ENCODE measurements around the gene PDZD8.
"Not testable (repeated sequence)": the region's sequence is repeated elsewhere in the genome, so short reads cannot be mapped to it uniquely, and the experiment has no call there.

Gene PDZD8

DNA sequence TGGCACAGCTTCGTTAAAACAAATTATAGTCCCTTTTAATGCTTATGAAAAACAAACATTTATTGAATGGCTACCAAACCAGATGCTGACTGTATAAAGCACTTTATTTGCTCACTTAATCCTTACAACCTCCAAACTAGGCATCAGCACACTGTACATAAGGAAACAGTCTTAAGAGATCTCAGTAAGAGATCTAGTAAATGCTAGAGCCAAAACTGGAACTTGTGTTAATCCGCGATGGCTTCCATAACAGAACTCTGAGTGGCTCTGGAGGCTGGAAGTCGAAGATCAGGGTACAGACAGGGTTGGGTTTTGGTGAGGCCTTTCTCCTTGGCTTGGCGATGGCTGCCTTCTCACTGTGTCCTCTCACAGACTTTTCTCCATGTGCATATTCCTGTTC lies 27.0 kb downstream of the PDZD8 start:
- DNase-seq (ENCODE audit: low spot score) = no peak

DNA sequence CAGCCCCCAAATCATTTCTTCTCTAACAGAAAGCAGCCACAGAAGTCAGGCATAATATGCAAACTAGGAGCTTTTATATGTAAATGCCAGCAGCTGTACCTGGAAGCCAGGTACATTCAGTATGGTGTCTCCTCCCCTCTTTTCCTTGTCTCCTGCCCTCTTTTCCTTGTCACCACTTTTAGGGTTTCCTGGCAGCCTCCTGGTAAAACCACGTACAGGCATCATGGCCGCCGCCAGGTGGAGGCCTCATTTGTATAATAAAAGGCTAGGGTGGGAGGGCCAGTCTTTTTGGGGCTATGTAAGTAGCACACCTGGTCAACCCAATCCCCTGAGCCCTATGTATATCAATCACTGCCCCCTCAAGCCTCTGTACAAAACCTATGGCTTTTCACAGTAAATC lies 28.7 kb downstream of the PDZD8 start:
- DNase-seq (ENCODE audit: low spot score) = no peak

DNA sequence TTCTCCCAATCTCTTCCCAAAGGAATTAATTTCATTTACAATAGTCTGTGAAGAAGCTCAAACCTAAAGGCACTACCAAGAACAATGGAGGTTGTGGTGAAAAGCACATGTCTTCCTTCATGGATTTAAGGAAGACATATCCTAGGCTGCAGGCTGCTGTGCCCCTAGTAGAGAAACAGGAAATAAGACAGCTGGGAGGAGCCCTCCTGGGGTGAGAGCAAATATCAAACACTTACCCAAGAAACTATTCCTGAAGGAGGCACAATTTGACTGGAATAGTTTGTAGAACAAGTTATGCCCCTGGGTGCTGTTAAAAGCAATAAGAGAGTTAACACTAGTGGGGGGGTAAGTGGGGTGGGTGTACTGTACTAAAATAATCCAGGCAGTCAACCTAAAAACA lies 30.1 kb downstream of the PDZD8 start:
- no peak for DNase-seq (ENCODE audit: low spot score)

DNA sequence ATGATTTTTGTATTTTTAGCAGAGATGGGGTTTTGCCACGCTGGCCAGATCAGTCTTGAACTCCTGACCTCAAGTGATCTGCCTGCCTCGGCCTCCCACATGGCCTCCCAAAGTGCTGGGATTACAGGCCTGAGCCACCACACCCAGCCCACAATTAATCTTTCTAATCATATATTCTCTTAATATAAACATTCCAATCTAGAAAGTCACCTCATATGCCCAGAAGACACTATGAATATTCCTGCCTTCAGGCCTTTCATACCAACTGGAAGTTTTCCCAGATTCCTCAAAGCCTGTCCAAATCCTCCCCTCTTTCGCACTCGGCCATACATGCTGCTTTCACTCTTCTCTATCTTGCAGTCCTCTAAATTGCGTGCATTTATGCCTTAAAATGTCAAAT lies 32.6 kb downstream of the PDZD8 start:
- DNase-seq (ENCODE audit: low spot score) = no peak

DNA sequence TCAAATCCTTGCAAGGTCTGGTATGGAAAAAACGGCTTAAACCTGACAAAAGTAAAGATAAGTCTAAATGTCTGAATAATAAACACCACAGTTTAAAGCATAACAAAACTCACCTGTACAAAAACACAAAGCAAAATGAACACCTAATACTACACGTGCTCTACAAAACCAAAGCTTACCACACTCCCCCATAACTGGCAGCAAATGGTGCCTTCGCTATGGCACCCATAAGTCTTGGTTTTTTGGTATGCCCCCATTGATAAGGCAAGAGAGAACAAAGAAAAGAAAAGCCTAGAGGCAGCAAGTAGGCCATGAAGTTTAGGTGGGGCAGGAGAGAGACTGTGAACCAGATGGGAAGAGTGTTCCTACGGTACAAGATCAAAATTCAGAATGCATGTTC lies 34.2 kb downstream of the PDZD8 start:
- DNase-seq (ENCODE audit: low spot score) = no peak

DNA sequence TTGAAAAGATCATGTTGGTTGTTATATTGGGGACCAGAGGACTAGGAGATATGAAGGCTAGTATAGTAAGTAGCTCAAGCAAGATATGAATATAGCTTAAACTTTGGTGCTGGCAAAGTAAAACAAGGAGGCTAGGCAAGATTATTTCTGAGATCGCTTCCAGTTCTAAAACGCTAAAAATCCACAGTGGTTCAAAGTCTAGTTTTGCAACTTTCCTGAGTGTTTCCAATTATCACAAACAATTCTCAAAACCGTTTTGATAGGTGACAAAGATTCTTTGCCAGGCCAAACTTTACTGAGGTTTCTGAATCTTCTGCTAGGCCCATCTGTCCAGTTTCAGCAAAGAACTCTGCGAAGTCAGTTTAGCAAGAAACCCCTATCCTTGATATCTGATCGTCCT lies 35.3 kb downstream of the PDZD8 start:
- no peak for DNase-seq (ENCODE audit: low spot score)

DNA sequence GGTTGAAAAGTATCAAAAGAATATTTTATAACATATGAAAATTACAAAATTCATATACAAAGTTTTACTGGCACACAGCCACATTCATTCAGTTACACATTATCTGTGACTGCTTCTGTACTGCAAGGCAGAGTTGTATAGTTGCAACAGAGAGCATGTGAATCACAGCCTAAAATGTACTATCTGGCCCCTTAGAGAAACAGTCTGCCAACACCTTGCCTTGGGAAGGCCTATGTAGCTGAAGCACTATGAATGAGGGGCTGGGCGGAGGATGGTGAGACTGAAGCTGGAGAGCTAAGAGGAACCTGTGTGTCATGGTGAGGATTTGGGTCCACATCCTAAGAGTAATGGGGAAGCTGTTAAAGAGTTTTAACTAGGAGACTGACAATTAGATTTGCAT lies 35.7 kb downstream of the PDZD8 start:
- peak; percentile 30 for DNase-seq (ENCODE audit: low spot score)

DNA sequence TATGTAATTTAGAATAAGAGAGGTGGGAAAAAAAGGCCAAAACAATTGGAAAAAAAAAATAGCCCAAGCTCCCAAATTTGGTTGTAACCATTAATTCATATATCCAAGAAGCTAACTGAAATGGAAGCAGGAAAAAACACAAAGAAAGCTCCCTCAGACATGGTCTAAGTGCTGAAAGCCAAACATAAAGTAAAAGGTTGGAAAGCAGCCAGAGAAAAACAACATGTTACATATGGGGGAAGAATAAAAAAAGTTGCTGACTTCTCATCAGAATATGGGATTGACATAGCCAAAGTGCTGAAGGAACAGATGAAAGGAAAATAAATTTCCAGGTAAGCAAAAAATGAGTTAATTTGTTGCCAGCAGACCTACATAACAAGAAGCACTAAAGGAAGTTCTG lies 40.3 kb downstream of the PDZD8 start:
- no peak for DNase-seq (ENCODE audit: low spot score)

DNA sequence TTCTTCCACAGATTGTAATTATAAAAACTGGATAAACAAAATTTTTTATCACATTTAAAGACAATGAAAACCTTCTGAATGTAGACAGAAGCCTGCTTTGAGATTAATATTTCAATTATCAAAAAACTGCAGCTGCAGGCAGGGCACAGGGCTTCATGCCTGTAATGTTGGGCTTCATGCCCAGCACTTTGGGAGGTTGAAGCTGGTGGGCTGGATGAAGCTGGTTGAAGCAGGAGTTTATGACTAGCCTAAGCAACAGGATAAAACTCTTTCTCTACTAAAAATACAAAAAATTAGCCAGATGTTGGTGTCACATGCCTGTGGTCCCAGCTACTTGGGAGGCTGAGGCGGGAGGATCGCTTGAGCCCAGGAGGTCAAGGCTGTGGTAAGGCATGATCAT lies 41.2 kb downstream of the PDZD8 start:
- no peak for DNase-seq (ENCODE audit: low spot score)

DNA sequence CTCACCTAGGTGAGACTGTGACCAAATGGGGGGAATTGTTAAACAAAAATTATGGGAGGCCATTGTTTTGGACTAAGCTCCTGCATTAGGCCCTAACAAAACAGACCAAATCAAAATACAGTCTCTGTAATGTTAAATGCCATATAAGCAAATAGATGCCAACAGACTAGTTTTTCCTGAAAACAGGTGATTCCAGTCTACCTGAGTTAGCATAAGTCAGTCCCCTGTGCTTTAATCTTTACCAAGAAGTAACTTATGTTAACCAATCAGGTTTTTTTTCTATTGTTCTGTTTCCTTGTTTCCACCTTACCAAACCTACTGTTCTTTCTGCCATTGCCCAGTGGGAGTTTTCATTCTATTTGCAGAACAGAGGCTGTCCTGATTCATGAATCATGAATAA lies 48.0 kb downstream of the PDZD8 start:
- DNase-seq (ENCODE audit: low spot score) = no peak

DNA sequence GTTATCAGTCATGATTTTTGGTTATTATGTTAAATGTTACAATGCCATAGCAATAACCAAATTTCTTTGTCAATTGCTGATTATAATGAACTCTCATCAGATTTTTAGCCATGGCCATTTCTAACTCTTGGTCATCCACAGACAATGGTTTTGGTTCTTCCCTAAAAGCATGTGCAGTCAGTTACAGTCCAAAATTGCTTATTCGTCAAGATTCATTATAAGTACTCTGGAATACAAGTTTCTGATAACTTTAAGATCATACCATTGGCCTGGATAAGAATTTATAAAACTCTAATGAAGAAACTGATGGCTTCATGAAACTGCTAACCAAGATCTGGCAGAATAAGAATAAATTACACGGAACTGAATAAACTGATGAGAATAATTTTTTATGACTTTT lies 50.9 kb downstream of the PDZD8 start:
- no peak for DNase-seq (ENCODE audit: low spot score)

DNA sequence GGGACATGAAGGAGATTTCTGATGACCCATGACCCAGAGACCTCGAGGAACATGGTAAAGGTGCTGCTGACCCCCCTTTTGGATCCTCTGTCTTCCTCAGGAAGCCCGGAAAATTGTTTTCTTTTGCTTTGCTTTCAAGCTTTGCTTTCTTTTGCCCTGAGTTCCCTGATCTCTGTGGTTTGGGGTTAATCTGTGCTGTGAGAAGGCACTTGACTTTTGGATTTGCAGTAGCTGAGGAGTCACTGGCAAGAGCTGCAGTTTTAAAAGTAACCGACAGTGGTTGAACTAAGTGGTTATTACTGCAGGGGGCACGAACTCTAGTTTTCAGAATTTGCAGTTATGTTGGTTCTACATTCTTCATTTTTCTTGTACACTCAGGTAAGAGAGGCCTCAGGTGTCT lies 53.0 kb downstream of the PDZD8 start:
- DNase-seq (ENCODE audit: low spot score) = no peak

DNA sequence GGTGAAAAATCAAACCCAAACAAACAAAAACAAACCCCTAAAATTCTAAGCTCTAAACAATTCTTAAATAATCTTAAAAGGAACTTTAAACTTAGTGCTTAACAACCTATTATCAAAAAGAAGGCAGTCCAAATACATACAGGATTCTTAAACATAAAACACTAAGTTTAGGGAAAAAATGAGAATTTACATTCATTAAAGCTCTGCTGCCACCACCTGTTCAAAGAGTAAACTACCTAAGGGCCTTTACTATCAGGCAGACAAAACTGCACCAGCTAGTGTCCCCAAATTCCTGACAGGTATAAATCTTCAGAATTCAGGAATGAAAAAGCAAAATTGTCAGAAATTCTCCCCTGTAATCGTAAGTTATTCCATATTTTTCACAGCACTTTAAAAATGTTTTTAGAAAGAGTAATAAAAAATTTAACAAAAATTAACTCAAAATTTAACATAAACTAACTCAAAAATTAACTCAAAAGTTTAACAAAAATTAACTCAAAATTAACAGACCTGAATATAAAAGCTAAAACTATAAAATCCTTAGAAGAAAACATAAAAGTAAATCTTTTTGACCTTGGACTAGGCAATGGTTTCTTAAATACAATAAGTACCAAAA lies 55.1 kb downstream of the PDZD8 start:
- DNase-seq (ENCODE audit: low spot score) = peak; percentile 68

DNA sequence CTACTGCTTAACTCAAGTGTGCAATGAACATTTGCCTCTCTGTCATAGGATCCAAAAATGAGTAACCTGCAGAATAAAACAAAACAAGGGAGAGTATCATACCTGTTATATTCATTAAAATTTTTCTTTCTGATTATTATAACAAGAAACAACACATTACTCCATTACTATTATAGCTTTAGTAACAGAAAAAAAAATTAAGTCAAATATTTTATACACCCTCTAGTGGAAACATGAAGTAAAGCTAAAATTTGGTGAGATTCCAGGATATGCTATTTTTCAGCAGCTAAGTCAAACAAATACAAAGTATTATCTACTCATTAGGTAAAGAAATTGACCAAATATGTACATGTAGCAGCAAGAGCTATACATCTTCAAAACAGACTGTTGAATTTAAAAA lies 56.3 kb downstream of the PDZD8 start:
- DNase-seq (ENCODE audit: low spot score) = peak; percentile 25

DNA sequence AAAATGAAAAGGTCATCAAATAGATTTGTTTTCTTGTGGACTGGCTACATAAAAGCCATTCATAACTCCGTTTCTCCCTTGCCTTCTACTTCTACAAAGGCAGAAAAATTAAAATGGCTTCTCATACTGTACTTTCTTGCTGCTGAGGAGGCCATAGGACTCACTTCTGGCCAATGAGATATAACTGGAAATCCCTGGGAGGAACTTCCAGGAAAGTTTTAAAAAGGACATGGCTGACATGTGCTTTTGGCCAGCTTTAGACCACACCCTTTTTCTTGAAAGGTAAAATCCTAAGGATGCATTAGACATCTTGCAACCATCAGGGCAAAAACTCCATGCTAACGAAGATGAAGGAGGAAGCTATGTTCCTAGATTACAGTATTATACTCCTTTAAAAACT lies 58.5 kb downstream of the PDZD8 start:
- no peak for DNase-seq (ENCODE audit: low spot score)

DNA sequence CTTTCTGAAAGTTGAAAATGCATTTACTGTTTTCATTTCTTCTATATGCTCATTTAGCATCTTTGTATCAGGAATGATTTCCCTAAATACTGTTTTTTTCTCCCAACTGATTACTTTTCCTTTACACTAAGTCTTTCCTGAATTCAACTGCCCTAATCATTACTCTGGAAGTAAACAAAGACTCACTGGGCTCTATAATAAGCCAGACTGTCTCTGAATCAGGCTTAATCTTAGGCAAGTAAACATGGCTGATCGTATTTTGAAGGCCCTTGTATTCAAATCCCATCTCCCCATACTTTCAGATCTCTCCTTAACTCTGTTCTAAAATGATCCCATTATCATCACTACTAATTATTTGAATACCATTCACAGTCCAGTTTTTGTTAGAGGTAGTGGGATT lies 61.6 kb downstream of the PDZD8 start:
- no peak for DNase-seq (ENCODE audit: low spot score)

DNA sequence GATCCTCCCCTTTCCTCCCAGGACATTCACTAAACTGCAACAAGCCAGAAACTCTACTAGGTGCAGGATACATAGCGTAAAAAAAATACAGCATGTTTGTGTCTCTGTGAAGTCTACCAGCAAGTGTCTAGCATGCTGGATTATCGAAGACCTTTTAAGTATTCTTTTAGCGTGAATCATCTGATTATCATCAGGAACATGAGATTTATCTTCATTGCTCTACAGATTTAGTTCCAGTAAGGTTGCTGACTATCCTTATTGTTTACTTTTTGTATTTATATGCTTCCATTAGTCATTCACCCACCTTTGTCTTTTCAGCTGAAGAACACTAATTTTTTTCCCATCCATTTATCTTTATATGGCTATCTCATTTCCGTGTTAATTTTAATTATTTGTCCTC lies 62.8 kb downstream of the PDZD8 start:
- no peak for DNase-seq (ENCODE audit: low spot score)

DNA sequence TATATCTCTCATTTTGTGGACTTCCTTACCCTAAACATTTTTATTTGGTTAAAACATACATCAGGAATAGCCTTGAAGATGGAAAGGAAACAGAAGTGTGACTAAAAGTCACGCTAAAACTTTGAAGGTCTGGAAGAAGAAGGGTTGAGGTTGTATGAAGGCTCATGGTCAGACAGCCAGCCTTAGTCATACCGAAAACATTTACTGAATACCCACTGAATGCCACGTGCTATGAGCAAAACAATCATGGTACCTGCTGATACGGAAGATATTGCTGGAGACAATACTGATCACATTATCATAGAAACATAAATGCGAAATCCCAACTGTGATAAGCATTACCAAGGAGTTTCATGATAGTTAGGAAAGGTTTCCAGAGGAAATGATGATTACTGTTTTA lies 64.0 kb downstream of the PDZD8 start:
- DNase-seq (ENCODE audit: low spot score) = no peak

DNA sequence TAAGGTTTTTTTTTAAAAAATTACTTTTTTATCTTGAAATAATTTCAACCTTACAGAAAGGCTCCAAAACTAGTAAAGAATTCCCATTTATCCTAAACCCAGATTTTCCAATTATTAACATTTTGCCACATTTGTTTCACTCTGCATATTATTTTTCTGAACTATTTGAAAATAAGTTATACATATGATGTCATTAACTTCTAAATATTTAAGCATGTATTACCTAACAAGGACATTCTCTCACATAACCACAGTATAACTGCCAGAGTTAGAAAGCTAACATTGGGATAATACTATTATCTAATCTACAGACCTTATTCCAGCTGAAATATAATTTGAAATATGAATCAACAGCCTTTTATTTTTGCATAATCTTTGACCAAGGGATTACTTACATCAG lies 68.6 kb downstream of the PDZD8 start:
- no peak for DNase-seq (ENCODE audit: low spot score)

DNA sequence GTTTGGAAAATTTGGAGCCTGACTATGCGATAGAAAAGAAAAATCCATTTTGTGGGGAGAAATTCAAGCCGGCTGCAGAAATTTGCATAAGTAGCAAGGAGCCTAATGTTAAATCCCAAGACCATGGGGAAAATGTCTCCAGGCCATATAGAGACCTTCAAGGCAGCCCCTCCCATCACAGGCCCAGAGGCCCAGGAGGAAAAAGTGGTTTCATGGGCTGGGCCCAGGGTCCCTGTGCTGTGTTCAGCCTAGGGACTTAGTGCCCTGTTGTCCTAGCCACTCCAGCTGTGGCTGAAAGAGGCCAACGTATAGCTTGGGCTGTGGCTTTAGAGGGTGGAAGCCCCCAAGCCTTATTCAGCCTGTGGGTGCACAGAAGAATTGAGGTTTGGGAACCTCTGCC lies 71.8 kb downstream of the PDZD8 start:
- DNase-seq (ENCODE audit: low spot score) = not testable (repeated sequence)

DNA sequence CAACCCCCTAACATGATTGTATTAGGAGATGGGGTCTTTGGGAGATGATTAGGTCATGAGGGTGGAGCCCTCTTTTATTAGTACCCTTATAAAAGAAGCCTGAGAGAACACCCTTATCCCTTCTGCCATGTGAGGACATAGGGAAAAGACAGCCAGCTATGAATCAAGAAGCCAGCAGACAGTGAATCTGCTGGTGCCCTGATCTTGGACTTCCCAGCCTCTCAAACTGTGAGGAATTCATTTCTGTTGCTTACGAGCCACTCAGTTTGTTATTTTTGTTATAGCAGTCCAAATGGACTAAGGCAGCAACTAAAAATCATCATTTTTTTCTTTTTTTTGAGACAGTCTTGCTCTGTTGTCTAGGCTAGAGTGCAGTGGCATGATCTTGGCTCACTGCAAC lies 74.6 kb downstream of the PDZD8 start:
- DNase-seq (ENCODE audit: low spot score) = no peak

DNA sequence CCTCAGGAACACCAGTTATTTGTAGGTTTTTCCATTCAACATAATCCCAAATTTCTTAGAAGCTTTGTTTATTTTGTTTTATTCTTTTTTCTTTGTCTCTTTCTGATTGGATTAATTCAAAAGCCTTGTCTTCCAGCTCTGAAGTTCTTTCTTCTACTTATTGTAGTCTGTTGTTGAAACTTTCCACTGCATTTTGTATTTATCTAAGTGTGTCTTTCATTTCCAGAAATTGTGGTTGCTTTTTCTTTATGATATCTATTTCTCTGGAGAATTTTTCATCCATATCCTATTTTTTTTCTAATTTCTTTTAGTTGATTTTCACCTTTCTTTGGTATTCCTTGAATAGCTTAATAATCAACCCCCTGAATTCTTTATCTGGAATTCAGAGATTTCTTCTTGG lies 75.8 kb downstream of the PDZD8 start:
- DNase-seq (ENCODE audit: low spot score) = no peak

DNA sequence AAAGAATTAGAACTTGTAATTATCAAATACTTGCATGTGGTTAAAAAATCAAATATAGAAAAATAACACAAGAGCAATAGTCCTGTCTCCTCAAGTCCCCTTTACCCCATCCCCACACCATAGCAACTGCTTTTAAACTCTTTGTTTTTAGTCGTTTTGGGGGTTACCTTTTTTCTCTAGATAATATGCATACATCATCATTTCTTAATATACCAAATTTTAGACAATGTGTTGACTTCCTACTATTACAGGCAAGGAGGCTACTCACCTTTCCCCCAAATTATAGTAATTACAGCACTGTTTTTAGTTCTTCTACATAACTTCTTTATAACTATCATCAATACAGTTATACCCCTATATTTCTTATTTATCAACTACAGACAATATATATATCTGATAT lies 77.0 kb downstream of the PDZD8 start:
- no peak for DNase-seq (ENCODE audit: low spot score)

DNA sequence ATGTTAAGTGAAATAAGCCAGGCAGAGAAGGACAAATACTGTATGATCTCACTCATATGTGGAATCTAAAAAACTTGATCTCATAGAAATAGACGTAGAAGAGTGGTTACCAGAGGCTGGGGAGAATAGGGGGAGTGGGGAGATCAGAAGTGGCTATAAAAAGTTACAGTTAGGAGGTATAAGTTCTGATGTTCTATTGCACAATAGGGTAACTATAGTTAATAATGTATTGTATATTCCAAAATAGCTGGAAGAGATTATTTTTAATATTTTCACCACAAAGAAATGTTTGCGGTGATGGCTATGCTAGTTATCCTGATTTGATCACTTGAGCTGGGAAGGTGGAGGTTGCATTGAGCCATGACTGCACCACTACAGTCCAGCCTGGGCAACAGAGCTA lies 80.5 kb downstream of the PDZD8 start:
- no peak for DNase-seq (ENCODE audit: low spot score)

DNA sequence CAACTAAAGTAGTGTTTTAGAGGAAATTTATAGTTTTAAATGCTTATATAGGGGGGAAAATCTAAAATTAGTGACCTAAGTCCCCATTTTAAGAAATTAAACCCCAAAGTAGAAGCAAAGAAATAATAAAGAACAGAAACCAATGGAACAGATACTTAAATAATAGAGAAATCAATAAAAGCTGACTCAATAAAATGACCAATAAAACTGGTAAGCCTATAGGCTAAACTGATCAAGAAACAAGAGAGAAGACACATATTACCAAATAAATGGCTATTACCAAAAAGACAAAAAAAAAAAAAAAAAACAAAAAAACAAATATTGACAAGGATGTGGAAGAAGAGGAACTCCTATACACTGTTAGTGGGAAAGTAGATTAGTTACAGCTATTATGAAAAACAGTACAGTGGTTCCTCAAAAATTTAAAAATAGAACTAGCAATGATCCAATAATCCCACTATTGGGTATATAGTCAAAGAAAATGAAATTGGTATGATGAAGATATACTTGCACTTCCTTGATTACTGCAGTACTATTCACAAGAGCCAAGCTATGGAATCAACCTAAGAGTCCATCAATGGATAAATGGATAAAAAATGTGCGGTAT lies 81.1 kb downstream of the PDZD8 start:
- no peak for DNase-seq (ENCODE audit: low spot score)
